GM12892 (cell line): ENCODE measurements around the gene MARK3.

Experiments used
- POLR2A ChIP-seq: IDR thresholded peaks from 2 replicates; pipeline ENCODE4 v1.6.1; 2011; ENCODE audit warnings: low read depth, low read length, control low read depth
- POLR2AphosphoS5 ChIP-seq: IDR thresholded peaks from 2 replicates; pipeline ENCODE4 v1.6.1; 2011; ENCODE audit warnings: low read depth, low read length, control low read depth
- TAF1 ChIP-seq: IDR thresholded peaks from 2 replicates; pipeline ENCODE4 v1.6.1; 2011; ENCODE audit warnings: low read depth, mild to moderate bottlenecking, control low read depth, low read length, borderline replicate concordance

GRCh38 chr14:103526914-103527248, 141.7 kb downstream of the MARK3 start:
- TF ChIP-seq POLR2A = no peak
- no peak for TF ChIP-seq POLR2AphosphoS5
- no peak for TF ChIP-seq TAF1
